ENCODE results near the gene NT5M.

NT5M gene

DNA sequence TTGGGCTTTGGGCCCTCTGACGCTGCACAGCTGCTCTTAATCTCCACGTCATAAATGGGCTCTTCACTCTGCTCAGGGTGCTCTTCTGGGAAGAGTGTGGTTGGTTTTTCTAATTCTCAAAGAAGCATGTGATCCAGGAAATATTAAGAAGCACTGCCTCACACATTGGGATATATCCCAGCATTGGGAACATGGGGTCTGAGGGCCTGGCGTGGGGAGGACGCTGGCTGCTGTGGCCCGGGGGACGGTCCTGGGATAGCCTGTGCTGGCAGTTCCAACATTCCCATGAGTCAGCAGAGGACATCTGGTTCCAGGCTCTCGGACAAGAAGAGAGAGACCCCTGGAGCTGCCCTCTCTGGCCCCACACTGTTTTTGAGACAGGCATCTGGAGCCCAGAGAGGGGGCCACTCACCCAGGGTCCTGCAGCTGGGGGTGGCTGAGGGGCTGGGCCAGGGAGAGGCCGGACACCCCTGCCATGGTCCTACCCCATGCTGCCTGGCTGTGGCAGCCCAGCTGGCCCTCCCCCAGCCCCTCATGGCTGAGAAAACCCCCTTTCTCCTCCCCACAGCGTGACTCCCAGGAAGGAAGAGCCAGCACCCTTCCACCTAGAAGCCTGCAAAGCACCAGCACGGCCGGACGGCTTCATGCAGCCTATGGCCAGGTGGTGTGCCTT lies 58.8 kb downstream of the NT5M start:
- H3K27ac ChIP-seq (ENCODE audit: low read depth, low read length) = no peak overlapping the region
- no peak for TF ChIP-seq EZH2phosphoT487 (conservative IDR thresholded peaks at IDR 0.05; ENCODE audit: low read length)
- TF ChIP-seq, protein P1, sequence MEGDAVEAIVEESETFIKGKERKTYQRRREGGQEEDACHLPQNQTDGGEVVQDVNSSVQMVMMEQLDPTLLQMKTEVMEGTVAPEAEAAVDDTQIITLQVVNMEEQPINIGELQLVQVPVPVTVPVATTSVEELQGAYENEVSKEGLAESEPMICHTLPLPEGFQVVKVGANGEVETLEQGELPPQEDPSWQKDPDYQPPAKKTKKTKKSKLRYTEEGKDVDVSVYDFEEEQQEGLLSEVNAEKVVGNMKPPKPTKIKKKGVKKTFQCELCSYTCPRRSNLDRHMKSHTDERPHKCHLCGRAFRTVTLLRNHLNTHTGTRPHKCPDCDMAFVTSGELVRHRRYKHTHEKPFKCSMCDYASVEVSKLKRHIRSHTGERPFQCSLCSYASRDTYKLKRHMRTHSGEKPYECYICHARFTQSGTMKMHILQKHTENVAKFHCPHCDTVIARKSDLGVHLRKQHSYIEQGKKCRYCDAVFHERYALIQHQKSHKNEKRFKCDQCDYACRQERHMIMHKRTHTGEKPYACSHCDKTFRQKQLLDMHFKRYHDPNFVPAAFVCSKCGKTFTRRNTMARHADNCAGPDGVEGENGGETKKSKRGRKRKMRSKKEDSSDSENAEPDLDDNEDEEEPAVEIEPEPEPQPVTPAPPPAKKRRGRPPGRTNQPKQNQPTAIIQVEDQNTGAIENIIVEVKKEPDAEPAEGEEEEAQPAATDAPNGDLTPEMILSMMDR (IDR thresholded peaks at IDR 0.05; ENCODE audit: insufficient read depth, low read length, poor library complexity, severe bottlenecking) = no peak
- no peaks in the 10 kb centered on the region for H3K9me2 ChIP-seq (replicated peaks; ENCODE audit: insufficient read depth, low read length)
- H3K4me2 ChIP-seq (ENCODE audit: low read depth, low read length, poor library complexity, severe bottlenecking) = no peak overlapping the region
- H3K9me3 ChIP-seq (ENCODE audit: insufficient read depth, low read length) = no peaks in the 10 kb centered on the region
- H3F3A ChIP-seq (ENCODE audit: insufficient read depth) = no peaks in the 10 kb centered on the region
- H3K27me3 ChIP-seq (ENCODE audit: low read length) = no peaks in the 10 kb centered on the region; the same call in 1 of the 2 replicates
- H2AFZ ChIP-seq (ENCODE audit: low read depth, low read length, severe bottlenecking) = no peak overlapping the region
- no peaks in the 10 kb centered on the region for H3K79me2 ChIP-seq (ENCODE audit: insufficient read depth, low read length)
- no peaks in the 10 kb centered on the region for H3K36me3 ChIP-seq (ENCODE audit: low read length)
- H3K4me3 ChIP-seq (ENCODE audit: insufficient read depth, low read length, poor library complexity, severe bottlenecking) = no peak overlapping the region
- H3K9ac ChIP-seq (ENCODE audit: low read length) = no peak overlapping the region
- H4K20me1 ChIP-seq (ENCODE audit: low read depth, low read length) = no peaks in the 10 kb centered on the region

DNA sequence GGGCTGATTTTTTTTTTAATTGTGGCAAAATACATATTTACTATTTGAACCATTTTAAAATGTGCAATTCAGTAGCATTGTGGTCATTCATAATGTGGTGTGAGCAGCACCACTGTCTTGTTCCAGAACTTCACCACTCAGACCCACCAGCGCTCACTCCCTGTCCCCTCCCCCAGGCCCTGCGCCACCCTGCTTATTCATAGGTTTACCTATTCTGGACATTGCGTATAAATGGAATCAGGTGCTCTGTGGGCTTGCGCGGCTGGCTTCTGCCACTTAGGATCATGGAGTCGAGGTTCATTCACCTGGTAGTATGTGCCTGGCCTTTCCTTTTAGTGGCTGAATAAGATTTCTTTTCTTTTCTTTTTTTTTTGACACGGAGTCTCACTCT lies 59.4 kb downstream of the NT5M start:
- Histone ChIP-seq H3K4me2 (ENCODE audit: low read depth, low read length, poor library complexity, severe bottlenecking) (no peak overlapping the region), H3K9me3 (ENCODE audit: insufficient read depth, low read length) (no peaks in the 10 kb centered on the region), H3K27ac (ENCODE audit: low read depth, low read length) (no peak overlapping the region), H3K4me3 (ENCODE audit: insufficient read depth, low read length, poor library complexity, severe bottlenecking) (no peak overlapping the region), H4K20me1 (ENCODE audit: low read depth, low read length) (no peaks in the 10 kb centered on the region), H3K9ac (ENCODE audit: low read length) (no peak overlapping the region), H3K9me2 (replicated peaks; ENCODE audit: insufficient read depth, low read length) (no peaks in the 10 kb centered on the region), H3K79me2 (ENCODE audit: insufficient read depth, low read length) (no peaks in the 10 kb centered on the region), H3F3A (ENCODE audit: insufficient read depth) (no peaks in the 10 kb centered on the region), H3K36me3 (ENCODE audit: low read length) (no peaks in the 10 kb centered on the region), H3K27me3 (ENCODE audit: low read length) (no peaks in the 10 kb centered on the region; the same call in 1 of the 2 replicates), H2AFZ (ENCODE audit: low read depth, low read length, severe bottlenecking) (no peak overlapping the region)
- TF ChIP-seq EZH2phosphoT487 (conservative IDR thresholded peaks at IDR 0.05; ENCODE audit: low read length) = no peak
- TF ChIP-seq, protein P1 (IDR thresholded peaks at IDR 0.05; ENCODE audit: insufficient read depth, low read length, poor library complexity, severe bottlenecking) = no peak

DNA sequence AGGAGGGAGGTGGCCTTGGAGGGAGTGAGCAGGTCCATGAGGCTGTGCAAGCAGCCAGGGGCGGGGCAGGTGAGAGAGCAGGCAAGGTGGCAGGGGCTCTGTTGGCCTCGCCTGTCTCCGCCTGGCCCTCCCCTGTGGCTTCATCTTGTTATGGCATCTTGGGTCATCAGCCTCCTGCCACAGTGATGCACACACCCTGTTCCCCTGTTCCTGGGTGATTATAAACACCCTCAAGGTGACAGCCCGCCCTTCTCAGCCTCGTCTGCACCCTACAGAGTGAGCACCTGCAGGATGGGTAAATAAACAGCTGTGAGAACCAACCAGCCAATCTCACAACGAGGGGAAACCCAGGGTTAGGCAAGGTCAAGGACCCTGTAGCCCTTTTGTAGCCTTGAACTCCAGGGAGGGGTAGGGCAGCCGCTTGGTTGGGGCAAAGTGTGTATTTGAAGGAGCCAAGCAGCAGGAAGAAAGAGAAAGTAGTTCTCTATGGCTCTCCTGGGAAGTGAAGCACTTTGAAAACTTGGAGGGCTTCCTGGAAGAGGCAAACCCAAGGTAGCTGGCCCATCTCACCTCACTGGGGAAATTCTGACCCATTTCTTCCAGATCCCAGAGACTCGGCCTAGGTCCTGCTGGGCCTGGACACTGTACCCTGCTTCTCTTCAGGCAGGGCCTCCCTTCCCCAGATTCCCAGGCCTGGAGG lies 60.6 kb downstream of the NT5M start:
- Histone ChIP-seq H3K9me3 (ENCODE audit: insufficient read depth, low read length) (no peaks in the 10 kb centered on the region), H3K27ac (ENCODE audit: low read depth, low read length) (no peak overlapping the region), H2AFZ (ENCODE audit: low read depth, low read length, severe bottlenecking) (no peak overlapping the region), H3K27me3 (ENCODE audit: low read length) (no peaks in the 10 kb centered on the region; the same call in 1 of the 2 replicates), H4K20me1 (ENCODE audit: low read depth, low read length) (no peaks in the 10 kb centered on the region), H3K36me3 (ENCODE audit: low read length) (no peaks in the 10 kb centered on the region), H3F3A (ENCODE audit: insufficient read depth) (no peaks in the 10 kb centered on the region), H3K4me2 (ENCODE audit: low read depth, low read length, poor library complexity, severe bottlenecking) (no peak overlapping the region), H3K79me2 (ENCODE audit: insufficient read depth, low read length) (no peaks in the 10 kb centered on the region), H3K9me2 (replicated peaks; ENCODE audit: insufficient read depth, low read length) (no peaks in the 10 kb centered on the region), H3K4me3 (ENCODE audit: insufficient read depth, low read length, poor library complexity, severe bottlenecking) (no peak overlapping the region), H3K9ac (ENCODE audit: low read length) (no peak overlapping the region)
- TF ChIP-seq EZH2phosphoT487 (conservative IDR thresholded peaks at IDR 0.05; ENCODE audit: low read length) = no peak
- TF ChIP-seq, protein P1 (IDR thresholded peaks at IDR 0.05; ENCODE audit: insufficient read depth, low read length, poor library complexity, severe bottlenecking) = no peak
